ENCODE results near the gene ALOX12B.

- TF ChIP-seq CTCF (IDR thresholded peaks at IDR 0.05) (no peak), POLR2A (IDR thresholded peaks at IDR 0.05) (no peak), POLR2AphosphoS5 (IDR thresholded peaks at IDR 0.05) (no peak), EP300 (IDR thresholded peaks at IDR 0.05) (no peak)
These were observed 39.1 kb upstream of the ALOX12B start for GRCh38 chr17:8126491-8127066.
